HepG2 (cell line): ENCODE results near the gene WDR83. TPM values are rescaled to one million over a fixed set of nuclear protein-coding genes. Genes with fewer than 3 reads are reported as not detected.

ENCODE experiments used
- CEBPZ ChIP-seq: IDR thresholded peaks from 2 replicates; pipeline ENCODE4 v1.6.1; 2012; ENCODE audit warnings: low read length, improper control_type of control experiment
- IKZF1 ChIP-seq: fragments of 450-650 bp; IDR thresholded peaks from 2 replicates; pipeline ENCODE4 v1.7.1; 2016
- IRX3 ChIP-seq: sonication (generic); formaldehyde crosslinking; IDR thresholded peaks from 2 replicates; pipeline ENCODE4 v1.8.1; 2023; ENCODE audit warnings: mild to moderate bottlenecking, low read depth, missing genetic modification reagents, borderline replicate concordance
- KDM4B ChIP-seq: sonication (generic); formaldehyde crosslinking; IDR thresholded peaks from 2 replicates; pipeline ENCODE4 v1.4.0; 2020; ENCODE audit warnings: missing genetic modification reagents
- NCOA2 ChIP-seq: sonication (generic); formaldehyde crosslinking; IDR thresholded peaks from 2 replicates; pipeline ENCODE4 v1.8.0; 2022; ENCODE audit warnings: inconsistent platforms
- STAT5B ChIP-seq: sonication (generic); formaldehyde crosslinking; IDR thresholded peaks from 2 replicates; pipeline ENCODE4 v1.4.0; 2020; ENCODE audit warnings: missing genetic modification reagents
- TCF7L2 ChIP-seq: IDR thresholded peaks from 2 replicates; pipeline ENCODE4 v1.6.1; 2011; ENCODE audit warnings: mild to moderate bottlenecking, low read depth, low read length, moderate library complexity
- TFDP1 ChIP-seq: IDR thresholded peaks from 2 replicates; pipeline ENCODE4 v1.6.1; 2016; ENCODE audit warnings: missing compliant biosample characterization, missing genetic modification reagents, borderline replicate concordance
- THAP9 ChIP-seq: sonication (generic); formaldehyde crosslinking; IDR thresholded peaks from 2 replicates; pipeline ENCODE4; 2020; ENCODE audit warnings: missing genetic modification reagents, mild to moderate bottlenecking, borderline replicate concordance
- TMF1 ChIP-seq: sonication (generic); formaldehyde crosslinking; IDR thresholded peaks from 2 replicates; pipeline ENCODE4 v1.8.1; 2022; ENCODE audit warnings: low read depth, missing genetic modification reagents
- ZNF20 ChIP-seq: sonication (generic); formaldehyde crosslinking; IDR thresholded peaks from 2 replicates; pipeline ENCODE4 v1.4.0; 2020; ENCODE audit warnings: mild to moderate bottlenecking, moderate library complexity, missing genetic modification reagents
- ZNF264 ChIP-seq: sonication (generic); formaldehyde crosslinking; IDR thresholded peaks from 2 replicates; pipeline ENCODE4 v1.4.0; 2020; ENCODE audit warnings: missing genetic modification reagents
- ZNF333 ChIP-seq: sonication (generic); formaldehyde crosslinking; IDR thresholded peaks from 2 replicates; pipeline ENCODE4 v1.4.0; 2020; ENCODE audit warnings: mild to moderate bottlenecking, missing genetic modification reagents, borderline replicate concordance
- ZNF75D ChIP-seq: sonication (generic); formaldehyde crosslinking; IDR thresholded peaks from 2 replicates; pipeline ENCODE4 v1.8.1; 2023; ENCODE audit warnings: missing genetic modification reagents, mild to moderate bottlenecking, borderline replicate concordance
- ZNF780A ChIP-seq: sonication (generic); formaldehyde crosslinking; IDR thresholded peaks from 2 replicates; pipeline ENCODE4 v1.8.0; 2022; ENCODE audit warnings: mild to moderate bottlenecking, missing genetic modification reagents, moderate library complexity
- ZNF816 ChIP-seq: sonication (generic); formaldehyde crosslinking; IDR thresholded peaks from 2 replicates; pipeline ENCODE4 v1.8.0; 2022; ENCODE audit warnings: missing genetic modification reagents, mild to moderate bottlenecking, borderline replicate concordance
- ZSCAN30 ChIP-seq: sonication (generic); formaldehyde crosslinking; IDR thresholded peaks from 2 replicates; pipeline ENCODE4 v1.5.0; 2020; ENCODE audit warnings: mild to moderate bottlenecking, missing genetic modification reagents
- polyA plus RNA-seq, 8 experiments: library from polyadenylated mRNA; depleted of rRNA in 3 of 8; stranded (reverse) in 7 of 8; unstranded in 1 of 8; fragments of >200 nt; fragmentation: Illumina TruSeq in 4 of 8; extraction: Trizol in 4 of 8; gene quantifications; 2 replicates each; pipeline versions ENCODE4 v1.2.1 to v1.2.3, GENCODE V29; 2011 to 2016; ENCODE audit warnings: low read depth in 4 of 8, missing spikeins in 1 of 8, mixed read lengths in 1 of 8; ENCODE audit not compliant: insufficient read depth in 1 of 8
- total RNA-seq, 5 experiments: library from RNA; depleted of rRNA; stranded (reverse); fragments of >200 nt; fragmentation: Illumina TruSeq; extraction: Trizol; gene quantifications; 2 replicates each; pipeline ENCODE4 v1.2.3, GENCODE V29; 2016; ENCODE audit warnings: low read depth in 1 of 5
- TF ChIP-seq, protein P1 (sequence below): sonication (generic); formaldehyde crosslinking; IDR thresholded peaks from 2 replicates; pipeline ENCODE4 v1.5.0; 2020; ENCODE audit warnings: mild to moderate bottlenecking, missing genetic modification reagents

WDR83 gene
- total and polyA plus RNA-seq, 2 of the 13 experiments (the other 11 are each of a cell fraction or from before 2014, with no cell fraction given): 4.5 to 10.7 TPM

GRCh38 chr19:12720851-12721655 lies 54.4 kb downstream of the WDR83 start (continued):
- TF ChIP-seq THAP9 (CRISPR knock-in tag) (peak; percentile 3; the same call in 1 of the 2 replicates), IKZF1 (no peak), TMF1 (CRISPR knock-in tag) (no peak), TCF7L2 (no peak), KDM4B (CRISPR knock-in tag) (no peak), CEBPZ (no peak), ZNF780A (no peak), ZSCAN30 (CRISPR knock-in tag) (no peak), NCOA2 (CRISPR knock-in tag) (no peak), TFDP1 (CRISPR knock-in tag) (0 out of 2 replicates have a peak, but pooled peaks have one; percentile 13), ZNF333 (no peak), ZNF816 (CRISPR knock-in tag) (no peak), ZNF75D (CRISPR knock-in tag) (no peak), ZNF264 (no peak), ZNF20 (CRISPR knock-in tag) (no peak), STAT5B (CRISPR knock-in tag) (no peak), IRX3 (CRISPR knock-in tag) (no peak)
- TF ChIP-seq, protein P1, sequence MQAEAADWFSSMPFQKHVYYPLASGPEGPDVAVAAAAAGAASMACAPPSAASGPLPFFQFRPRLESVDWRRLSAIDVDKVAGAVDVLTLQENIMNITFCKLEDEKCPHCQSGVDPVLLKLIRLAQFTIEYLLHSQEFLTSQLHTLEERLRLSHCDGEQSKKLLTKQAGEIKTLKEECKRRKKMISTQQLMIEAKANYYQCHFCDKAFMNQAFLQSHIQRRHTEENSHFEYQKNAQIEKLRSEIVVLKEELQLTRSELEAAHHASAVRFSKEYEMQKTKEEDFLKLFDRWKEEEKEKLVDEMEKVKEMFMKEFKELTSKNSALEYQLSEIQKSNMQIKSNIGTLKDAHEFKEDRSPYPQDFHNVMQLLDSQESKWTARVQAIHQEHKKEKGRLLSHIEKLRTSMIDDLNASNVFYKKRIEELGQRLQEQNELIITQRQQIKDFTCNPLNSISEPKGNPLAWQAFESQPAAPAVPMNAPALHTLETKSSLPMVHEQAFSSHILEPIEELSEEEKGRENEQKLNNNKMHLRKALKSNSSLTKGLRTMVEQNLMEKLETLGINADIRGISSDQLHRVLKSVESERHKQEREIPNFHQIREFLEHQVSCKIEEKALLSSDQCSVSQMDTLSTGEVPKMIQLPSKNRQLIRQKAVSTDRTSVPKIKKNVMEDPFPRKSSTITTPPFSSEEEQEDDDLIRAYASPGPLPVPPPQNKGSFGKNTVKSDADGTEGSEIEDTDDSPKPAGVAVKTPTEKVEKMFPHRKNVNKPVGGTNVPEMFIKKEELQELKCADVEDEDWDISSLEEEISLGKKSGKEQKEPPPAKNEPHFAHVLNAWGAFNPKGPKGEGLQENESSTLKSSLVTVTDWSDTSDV: no peak
